NB4 (cell line): ENCODE data around the gene CPNE4.

Experiments used
- DNase-seq: peaks from one replicate; pipeline ENCODE4 v3.0.0; 2010; ENCODE audit warnings: low read depth
- H3K4me3 ChIP-seq: one replicate; pipeline ENCODE4 v1.5.1; 2011; ENCODE audit warnings: mild to moderate bottlenecking, low read depth, low read length, moderate library complexity
- MYC ChIP-seq: IDR thresholded peaks from 2 replicates; pipeline ENCODE4 v1.6.1; 2011; ENCODE audit warnings: low read depth, low read length
- POLR2A ChIP-seq: IDR thresholded peaks from 2 replicates; pipeline ENCODE4 v1.6.1; 2011; ENCODE audit warnings: mild to moderate bottlenecking; ENCODE audit not compliant: insufficient read length; ENCODE audit errors: extremely low read depth
- TF ChIP-seq, protein P1 (sequence below): IDR thresholded peaks from 2 replicates; pipeline ENCODE4 v1.6.1; 2011; ENCODE audit warnings: low read depth, low read length
- TF ChIP-seq, protein P2 (sequence below): IDR thresholded peaks from one replicate; pipeline ENCODE4 v1.5.1; 2012; ENCODE audit warnings: low read depth, low read length

CPNE4 gene

DNA sequence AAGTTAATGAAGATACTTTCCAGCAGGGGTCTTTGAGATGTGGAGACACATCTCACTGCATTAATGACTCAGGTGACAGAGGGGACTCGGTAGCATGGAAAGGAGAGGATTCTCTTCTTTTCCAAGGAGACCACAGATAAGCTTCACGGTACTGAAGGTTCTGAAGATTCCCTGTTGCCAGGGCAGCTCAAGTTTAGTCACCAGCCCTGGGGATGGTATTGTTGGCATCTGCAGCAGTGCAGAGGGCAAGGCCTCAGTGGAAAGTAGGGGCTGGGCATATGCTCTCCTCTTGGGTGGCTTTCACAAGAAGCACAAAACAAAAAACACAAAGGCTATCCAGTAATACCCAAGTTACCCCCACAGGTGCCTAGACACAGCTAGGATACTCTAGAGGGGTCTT, 494.0 kb downstream of the CPNE4 start:
- TF ChIP-seq, protein P1, sequence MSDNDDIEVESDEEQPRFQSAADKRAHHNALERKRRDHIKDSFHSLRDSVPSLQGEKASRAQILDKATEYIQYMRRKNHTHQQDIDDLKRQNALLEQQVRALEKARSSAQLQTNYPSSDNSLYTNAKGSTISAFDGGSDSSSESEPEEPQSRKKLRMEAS, result no peak
- no peak for TF ChIP-seq POLR2A
- TF ChIP-seq, protein P2, sequence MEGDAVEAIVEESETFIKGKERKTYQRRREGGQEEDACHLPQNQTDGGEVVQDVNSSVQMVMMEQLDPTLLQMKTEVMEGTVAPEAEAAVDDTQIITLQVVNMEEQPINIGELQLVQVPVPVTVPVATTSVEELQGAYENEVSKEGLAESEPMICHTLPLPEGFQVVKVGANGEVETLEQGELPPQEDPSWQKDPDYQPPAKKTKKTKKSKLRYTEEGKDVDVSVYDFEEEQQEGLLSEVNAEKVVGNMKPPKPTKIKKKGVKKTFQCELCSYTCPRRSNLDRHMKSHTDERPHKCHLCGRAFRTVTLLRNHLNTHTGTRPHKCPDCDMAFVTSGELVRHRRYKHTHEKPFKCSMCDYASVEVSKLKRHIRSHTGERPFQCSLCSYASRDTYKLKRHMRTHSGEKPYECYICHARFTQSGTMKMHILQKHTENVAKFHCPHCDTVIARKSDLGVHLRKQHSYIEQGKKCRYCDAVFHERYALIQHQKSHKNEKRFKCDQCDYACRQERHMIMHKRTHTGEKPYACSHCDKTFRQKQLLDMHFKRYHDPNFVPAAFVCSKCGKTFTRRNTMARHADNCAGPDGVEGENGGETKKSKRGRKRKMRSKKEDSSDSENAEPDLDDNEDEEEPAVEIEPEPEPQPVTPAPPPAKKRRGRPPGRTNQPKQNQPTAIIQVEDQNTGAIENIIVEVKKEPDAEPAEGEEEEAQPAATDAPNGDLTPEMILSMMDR, result no peak
- no peak for TF ChIP-seq MYC
- no peak overlapping the region for H3K4me3 ChIP-seq
- DNase-seq, result no peak

DNA sequence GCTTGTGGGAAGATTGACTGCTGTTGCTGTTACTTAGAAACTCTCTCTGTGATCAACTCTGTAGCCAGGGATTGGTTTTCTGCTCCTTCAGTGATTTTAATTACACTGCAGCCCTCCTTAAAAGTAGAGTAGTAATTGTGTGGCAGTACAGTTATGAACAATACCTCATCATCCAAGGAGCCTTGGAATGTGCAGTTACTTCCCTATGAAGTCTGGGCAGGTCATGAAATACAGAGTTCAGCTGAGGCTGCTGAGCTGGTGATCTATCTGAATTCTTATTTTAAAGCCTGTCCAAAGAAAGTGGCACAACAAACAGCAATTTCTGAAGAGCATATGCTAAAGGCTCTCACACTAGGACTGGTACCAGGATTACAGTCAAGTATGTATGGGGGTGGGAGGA, 494.7 kb downstream of the CPNE4 start:
- H3K4me3 ChIP-seq, result no peak overlapping the region
- TF ChIP-seq, protein P1, result no peak
- TF ChIP-seq MYC (no peak), POLR2A (no peak)
- TF ChIP-seq, protein P2, result no peak

DNA sequence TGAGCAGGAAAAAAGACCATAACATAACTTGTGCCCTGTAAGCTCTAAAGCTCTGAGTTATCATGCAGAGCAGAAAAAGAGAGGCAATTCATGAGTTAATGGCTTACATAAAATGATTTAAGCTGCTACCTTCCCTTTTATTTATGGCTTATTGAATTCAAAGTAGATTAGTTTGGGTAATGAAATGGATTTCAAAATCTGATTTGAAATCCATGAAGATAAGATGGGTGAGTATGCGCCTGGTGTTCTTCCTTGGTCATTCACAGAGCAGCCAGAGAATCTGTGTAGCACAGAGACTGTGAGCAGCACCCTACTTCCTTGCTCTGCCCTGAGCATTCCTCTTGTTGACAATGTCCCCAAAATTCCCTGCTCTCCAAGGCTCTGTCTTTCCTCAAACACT, 495.8 kb downstream of the CPNE4 start:
- H3K4me3 ChIP-seq, result no peak overlapping the region
- DNase-seq, result no peak
- TF ChIP-seq, protein P2, result no peak

More for the DNA sequence above, 494.7 kb downstream of the CPNE4 start:
- DNase-seq, result no peak

DNA sequence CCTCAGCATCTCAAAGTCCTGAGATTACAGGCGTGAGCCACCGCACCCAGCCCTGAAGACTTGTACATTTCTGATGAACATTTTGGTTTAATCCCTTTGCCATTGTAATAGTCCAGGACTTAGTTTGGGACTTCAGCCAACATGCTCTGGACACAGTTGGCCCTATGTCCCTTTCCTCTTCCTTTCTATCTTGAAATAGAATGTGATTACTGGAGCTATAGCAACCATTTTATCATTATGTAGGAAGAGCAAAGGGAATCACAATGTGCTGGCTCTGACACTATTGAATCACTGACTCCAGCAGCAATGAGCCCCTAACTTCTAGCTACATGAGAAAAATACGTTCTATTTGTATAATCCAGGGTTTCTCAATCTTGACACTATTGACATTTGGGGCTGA, 497.3 kb downstream of the CPNE4 start:
- DNase-seq, result no peak
- TF ChIP-seq, protein P2, result no peak
- TF ChIP-seq MYC (no peak), POLR2A (no peak)
- TF ChIP-seq, protein P1, result no peak
- no peak overlapping the region for H3K4me3 ChIP-seq

DNA sequence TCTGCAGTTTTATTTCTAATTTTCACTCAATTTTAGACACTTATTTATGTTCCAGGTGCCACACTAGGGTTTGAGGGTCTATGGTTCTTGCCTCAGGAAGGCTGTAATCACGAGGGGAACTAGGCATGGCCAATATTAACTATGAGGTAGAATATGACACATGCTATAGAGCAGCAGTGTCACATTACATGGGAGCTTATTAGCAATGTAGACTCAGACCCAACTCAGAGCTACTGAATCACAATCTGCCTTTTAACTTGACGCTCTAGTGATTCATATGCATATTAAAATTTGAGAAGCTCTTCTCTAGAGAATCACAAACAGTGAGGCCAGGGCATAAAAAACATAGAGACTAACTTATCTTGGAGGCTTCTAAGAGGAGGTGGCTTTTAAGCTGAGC, 499.2 kb downstream of the CPNE4 start:
- TF ChIP-seq POLR2A, result no peak
- H3K4me3 ChIP-seq, result no peak overlapping the region
- no peak for DNase-seq

DNA sequence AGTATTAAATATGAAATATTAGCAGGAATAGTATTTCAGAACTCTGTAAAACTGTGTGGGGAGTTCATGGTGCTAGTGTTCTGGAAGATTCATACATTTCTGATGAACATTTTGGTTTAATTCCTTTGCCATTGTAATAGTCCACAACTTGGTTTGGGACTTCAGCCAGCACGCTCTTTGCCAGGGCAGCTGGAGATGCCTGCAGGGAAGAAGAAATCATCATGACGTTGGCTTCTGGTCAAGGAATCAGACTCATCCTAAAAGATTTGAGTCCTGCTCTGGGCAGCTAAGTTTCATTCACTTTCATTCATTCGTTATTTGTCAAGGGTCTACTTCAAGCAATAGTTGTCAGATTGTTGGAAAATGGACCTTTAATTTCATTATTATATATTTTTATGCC, 499.7 kb downstream of the CPNE4 start:
- H3K4me3 ChIP-seq, result no peak overlapping the region
- DNase-seq, result no peak
- TF ChIP-seq MYC, result no peak
- no peak for TF ChIP-seq POLR2A
- TF ChIP-seq, protein P2, result no peak
- TF ChIP-seq, protein P1, result no peak
